HG03280 (cell line): ENCODE measurements around the gene TAGLN3.
A peak's percentile ranks its signal among the peaks of the same experiment; 100 is the strongest.

Experiments
- ATAC-seq: cut with Tn5 transposase; IDR thresholded peaks from one replicate; pipeline ENCODE4 v1.9.1; 2021; ENCODE audit warnings: mild to moderate bottlenecking, moderate library complexity; ENCODE audit not compliant: unreplicated experiment

Gene TAGLN3

DNA sequence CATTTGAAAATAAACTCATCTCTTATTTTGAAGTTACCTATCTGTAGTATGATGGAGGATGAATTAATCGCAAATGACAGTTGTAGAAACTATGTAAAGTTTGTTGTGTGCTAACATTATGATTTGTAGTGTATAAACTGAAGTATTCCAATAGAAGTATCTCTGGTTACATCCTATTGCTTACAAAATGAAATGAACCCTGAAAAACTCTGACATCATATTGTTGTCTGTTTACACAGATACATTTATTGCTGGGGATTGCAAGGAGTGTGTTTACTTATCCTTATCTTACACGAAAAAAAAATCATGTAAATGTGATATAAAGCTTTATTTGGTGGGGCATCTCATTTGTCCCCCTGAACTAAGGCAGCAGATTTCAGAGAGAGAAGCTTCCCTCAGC, 22.5 kb upstream of the TAGLN3 start:
- no peak for ATAC-seq

DNA sequence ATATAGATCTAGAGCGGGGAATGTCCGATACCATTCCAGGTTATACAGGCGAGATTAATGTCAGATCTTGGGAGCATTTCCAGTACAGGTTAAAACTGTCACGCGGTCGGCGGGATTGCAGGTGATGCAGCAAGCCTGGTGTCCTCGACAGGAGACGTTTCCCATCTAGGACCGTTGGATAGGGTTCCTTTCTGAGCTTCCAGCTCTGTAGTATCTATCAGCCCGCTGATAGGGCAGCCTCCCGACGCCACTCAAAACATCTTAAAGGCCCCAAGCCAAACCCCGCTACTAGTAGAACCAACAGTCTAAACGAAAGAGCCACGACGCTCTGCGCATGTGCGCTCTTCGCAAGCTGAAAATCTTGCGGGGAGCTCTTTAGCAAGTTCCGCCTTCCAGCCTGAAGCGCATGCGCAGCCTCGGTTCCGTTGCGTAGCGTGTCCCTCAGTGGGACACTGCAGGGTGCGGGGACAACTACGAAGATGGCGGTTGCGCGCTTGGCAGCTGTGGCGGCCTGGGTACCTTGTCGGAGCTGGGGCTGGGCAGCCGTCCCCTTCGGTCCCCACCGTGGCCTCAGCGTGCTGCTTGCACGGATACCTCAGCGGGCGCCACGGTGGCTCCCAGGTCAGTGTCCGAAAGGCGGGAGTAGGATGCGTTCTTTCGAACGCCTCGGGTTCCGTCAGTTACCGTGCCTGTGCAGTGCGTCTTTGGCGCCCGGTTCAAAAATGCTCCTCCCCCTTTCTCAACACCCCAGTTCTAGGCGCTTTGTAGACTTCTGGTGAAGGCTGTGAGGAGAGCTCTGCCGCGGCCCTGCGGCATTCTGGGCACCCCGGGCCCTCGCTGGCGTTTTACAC, 19.9 kb upstream of the TAGLN3 start, which contains the start of gene ABHD10:
Gene ABHD10 (plus strand): TSS at position 444 of the 851 bp plus-strand sequence. CDS start 36 bp downstream, at position 480.
- peak; percentile 91 for ATAC-seq

GRCh38 chr3:111979434-111980038, 19.2 kb upstream of the TAGLN3 start:
- peak; percentile 39 for ATAC-seq

DNA sequence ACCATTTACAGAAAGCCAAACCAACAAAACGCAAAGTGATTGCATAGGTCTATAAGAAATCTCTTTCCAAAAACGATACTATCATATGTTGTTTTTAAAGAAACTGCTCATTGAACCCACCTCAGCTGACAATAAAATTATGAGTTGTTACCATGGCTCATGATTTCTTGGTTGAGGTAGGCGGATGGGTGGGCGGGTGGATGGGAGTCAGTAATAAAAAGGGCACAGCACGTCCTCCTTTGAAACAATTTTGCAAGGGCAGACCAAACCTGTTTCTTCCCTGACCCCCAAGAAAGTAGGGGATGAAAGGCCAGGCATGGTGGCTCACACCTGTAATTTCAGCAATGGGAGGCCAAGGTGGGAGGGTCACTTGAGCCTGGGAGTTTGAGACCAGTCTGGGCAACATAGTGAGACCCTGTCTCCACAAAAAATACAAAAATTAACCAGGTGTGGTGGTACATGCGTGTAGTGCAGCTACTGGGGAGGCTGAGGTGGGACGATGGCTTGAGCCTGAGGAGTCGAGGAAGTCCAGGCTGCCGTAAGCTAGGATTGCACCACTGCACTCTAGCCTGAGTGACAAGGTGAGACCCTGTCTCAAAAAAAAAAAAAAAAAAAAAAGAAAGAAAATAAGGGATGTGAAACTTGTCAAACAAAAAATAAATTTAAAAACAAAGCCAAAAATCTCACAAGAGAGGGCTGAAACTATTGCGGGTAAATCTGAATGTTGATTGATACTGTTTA, 17.8 kb upstream of the TAGLN3 start:
- ATAC-seq: no peak

- no peak for ATAC-seq
These were observed 17.3 kb upstream of the TAGLN3 start for GRCh38 chr3:111981457-111981763.

GRCh38 chr3:111984636-111985298, 14.0 kb upstream of the TAGLN3 start:
- no peak for ATAC-seq

GRCh38 chr3:111986800-111987199, 11.9 kb upstream of the TAGLN3 start:
- no peak for ATAC-seq

DNA sequence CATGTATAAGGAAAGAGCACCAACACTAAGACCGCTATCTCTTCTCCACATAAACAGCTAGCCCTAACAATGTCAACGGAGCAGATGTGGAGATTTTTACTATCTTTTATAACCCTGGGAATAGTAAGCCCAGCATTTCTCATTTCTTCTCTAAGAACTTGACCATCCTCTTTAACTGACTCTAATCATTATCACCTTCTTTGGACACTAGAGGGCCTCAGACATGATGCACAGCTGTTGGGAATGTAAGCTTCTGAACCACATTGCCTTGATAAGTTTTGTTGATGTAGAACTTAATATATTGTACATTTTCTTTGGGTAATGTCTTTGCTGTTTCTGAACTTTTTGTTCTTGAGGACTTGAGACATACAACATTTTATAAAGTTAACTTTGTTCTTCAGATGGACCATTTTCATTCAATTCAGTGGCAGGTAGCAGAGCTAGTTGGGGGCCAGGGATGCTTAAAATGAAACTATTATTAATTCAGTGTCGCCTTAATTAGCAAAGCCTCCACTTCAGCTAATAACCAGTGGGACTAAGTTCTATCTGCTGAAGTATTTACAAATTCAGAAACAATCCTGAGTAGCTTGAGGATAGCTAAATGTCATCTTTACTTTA, 9.6 kb upstream of the TAGLN3 start:
- peak; percentile 87 for ATAC-seq

DNA sequence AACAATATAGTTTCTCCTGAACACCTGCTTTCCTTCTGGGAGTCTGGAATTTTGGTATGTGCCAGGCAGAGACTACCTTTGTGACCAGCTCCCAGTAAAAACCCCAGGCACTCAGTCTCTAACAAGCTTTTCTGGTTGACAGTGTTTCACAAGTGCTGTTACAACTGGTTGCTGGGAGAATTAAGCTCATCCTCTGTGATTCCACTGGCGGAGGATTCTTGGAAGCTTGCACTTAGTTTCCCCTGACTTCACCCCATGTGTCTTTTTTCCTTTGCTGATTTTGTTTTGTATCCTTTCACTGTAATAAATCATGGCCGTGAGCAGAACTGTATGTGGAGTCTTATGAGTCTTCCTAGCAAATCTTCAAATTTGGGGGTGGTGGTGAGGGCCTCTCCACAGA, 5.7 kb upstream of the TAGLN3 start:
- ATAC-seq: no peak

- ATAC-seq: peak; percentile 31
These were observed 982 bp downstream of the TAGLN3 start for GRCh38 chr3:111999484-112000324.

- ATAC-seq: no peak
These were observed 1.6 kb downstream of the TAGLN3 start for GRCh38 chr3:112000367-112000771.

DNA sequence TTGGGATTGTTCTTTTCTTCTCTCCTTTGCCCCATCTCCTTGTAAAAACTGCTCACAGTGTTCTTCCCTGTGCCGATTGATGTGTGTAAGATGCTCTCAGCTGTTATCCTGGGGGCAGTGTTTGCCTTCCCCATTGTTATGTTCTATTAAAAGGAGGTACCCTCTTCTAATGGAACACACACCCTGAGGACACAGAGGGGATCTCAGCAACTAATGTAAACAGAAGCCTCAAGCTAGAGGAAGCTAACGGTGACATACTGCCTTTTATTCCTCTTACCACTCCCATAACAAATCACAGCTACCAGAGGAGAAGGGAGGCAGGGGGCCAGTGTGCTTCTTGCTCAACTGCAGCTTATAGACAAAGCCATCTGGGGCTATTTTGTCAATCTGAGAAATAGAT, 2.2 kb downstream of the TAGLN3 start:
- no peak for ATAC-seq

GRCh38 chr3:112001526-112001925, 2.8 kb downstream of the TAGLN3 start:
- ATAC-seq: no peak

- ATAC-seq: no peak
These were observed 3.6 kb downstream of the TAGLN3 start for GRCh38 chr3:112002096-112002971.

DNA sequence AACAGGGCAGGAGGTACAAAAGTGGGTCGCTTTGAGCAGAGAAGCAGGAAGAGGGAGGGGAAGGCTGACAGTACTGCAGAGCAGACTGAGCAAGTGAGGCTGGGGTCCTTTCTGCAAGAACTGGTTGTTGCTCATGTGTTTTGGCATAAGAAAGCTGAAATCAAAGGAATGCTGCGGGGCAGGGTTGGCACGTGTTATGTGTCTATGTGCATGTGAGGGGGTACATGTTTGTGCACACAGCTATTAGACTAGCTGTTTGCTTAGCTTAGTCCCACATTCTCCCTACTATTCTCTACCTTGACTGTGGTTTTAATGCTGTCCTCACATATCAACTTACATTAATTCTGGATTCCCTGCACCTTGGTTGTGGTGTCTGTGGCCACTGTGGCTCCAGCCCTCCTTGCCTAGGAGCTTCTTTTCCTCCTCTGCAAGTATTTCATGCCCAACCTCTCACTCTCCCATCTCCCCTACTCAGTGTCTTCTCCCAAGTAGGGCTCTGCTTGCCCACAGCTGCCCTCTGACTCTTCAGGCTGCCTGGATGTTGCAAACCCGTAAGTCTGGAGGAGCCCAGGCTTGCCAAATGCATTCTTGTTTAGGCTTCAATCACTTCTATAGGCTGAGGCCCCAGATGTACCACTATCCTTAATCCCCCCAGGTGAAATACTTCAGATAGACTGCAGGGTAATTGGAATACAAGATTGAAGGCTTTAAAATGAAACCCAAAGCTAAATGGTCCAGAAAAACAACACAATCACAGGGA, 4.8 kb downstream of the TAGLN3 start:
- no peak for ATAC-seq

GRCh38 chr3:112004187-112004586, 5.5 kb downstream of the TAGLN3 start:
- ATAC-seq: no peak

GRCh38 chr3:112004669-112005068, 5.9 kb downstream of the TAGLN3 start:
- ATAC-seq: no peak

- no peak for ATAC-seq
These were observed 6.5 kb downstream of the TAGLN3 start for GRCh38 chr3:112005091-112005672.
